ENCODE results near the gene BECN2.
"Not testable (repeated sequence)": the region's sequence is repeated elsewhere in the genome, so short reads cannot be mapped to it uniquely, and the experiment has no call there.

The BECN2 gene

DNA sequence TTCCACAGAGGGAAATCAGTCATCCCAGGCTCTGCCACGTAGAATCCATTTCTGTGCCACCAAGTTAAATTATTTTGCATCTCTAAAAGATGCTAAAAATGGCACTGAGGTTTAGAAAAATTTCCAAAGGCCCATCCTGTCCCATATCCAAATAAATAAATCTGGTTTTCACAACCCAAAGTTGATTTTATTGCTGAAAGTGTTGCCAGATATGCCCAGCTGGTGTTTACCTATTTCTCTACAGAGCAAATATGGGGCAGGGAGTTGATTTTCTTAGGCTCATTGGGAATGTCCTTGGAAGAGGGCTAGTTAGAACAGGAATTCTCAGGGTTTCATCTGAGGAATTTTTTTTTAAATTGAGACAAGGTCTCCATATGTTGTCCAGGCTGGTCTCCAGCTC lies 22.4 kb downstream of the BECN2 start:
- DNase-seq (ENCODE audit: low spot score), result no peak

DNA sequence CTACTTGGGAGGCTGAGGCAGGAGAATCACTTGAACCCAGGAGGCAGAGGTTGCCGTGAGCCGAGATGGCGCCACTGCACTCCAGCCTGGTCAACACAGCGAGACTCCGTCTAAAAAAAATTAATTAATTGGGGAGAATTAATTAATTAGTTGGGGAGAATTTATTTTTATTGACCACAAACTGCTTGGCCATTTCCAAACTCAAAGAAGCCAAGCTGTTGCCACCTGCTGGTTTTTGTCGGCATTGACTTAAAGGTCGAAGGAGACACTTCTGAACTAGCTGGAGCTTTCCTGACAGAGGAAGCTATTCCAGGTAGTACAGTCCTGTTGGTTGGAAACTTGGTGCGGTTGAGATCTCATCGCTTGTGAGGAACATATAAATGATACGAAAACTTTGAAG lies 28.2 kb downstream of the BECN2 start:
- DNase-seq (ENCODE audit: low spot score), result peak; percentile 61

DNA sequence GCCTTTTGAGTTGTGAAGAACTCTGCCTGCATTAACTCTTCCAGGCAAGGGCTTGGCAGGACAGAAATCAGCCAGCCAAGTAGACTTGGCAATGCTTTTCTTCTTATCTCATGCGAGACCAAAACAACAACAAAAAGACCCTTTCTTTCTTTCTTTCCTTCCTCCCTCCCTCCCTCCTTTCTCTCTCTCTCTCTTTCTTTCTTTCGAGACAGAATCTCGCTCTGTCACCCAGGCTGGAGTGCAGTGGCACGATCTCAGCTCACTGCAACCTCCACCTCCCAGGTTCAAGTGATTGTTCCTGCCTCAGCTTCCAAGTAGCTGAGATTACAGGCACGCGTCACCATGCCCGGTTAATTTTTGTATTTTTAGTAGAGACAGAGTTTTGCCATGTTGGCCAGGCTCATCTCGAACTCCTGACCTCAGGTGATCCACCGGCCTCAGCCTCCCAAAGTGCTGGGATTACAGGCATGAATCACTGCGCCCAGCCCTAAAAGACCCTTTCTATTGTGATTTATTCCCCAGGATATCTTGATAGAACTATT lies 30.9 kb downstream of the BECN2 start:
- DNase-seq (ENCODE audit: low spot score), result not testable (repeated sequence)

DNA sequence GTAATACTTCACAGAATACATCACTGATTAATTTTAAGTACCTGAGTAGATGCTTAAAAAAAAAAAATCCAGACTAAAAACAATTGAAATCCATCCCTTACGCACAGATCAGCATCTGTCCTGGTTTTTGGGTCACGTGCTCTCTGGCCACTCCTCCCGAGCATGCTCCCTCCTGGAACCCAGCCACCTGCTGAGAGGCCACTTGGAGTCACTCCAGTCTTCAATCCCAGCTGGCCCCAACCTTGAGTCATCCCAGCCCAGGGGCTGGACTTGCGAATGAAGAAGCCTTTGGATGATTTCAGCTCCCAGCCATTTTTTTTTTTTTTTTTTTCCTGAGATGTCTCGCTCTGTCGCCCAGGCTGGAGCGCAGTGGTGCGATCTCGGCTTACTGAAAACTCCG lies 32.5 kb downstream of the BECN2 start:
- no peak for DNase-seq (ENCODE audit: low spot score)

DNA sequence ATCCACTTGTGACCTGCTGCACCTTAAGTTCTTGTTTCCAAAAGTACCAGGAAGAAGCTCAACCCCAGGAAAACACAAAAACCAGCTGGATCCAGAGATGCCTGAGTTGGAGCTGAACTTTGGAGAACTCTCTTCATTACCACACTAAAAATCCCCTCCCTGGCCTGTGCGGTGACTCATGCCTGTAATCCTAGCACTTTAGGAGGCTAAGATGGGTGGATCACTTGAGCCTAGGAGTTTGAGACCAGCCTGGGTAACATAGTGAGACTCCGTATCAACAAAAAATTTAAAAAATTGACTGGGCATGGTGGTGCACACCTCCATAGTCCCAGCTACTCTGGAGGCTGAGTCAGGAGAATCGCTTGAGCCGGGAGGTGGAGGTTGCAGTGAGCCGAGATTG lies 35.2 kb downstream of the BECN2 start:
- no peak for DNase-seq (ENCODE audit: low spot score)

DNA sequence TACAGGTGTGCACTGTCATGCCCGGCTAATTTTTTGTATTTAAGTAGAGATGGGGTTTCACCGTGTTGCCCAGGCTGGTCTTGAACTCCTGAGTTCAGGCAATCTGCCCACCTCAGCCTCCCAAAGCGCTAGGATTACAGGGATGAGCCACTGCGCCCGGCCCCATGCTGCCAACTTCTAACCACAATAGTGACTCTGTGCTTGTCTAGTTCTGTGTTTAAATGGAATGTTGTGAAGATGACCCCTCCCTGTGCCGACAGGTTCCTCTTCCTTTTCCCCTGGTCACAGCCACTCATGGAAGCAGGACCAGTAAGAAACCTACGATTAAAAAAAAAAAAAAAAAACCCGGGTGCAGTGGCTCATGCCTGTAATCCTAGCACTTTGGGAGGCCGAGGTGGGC lies 36.6 kb downstream of the BECN2 start:
- no peak for DNase-seq (ENCODE audit: low spot score)

DNA sequence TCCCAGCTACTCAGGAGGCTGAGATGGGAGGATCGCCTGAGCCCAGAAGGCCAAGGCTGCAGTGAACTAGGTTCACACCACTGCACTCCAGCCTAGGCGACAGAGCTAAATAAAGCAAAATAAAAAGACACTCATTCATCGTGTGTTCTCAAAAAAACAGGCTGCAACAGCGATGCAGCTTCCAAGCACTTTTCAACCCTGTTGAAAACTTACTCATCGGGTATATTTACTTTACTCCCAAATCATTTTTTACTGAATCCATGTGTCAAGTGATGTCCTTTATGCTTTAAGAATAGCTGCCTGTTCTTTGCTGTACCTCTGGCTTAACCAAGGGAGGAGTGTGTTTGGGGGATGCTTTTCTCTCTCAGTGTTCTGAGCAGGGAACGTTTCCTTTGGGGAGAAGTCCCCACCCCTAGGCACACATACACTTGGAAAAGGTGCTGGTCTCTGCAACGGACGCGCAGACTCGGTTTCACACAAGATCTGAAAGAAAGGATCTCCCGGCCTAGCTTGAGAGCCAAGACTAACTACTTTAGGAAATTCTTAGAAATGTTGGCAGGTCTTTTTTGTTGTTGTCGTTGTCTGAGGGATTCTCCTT lies 39.9 kb downstream of the BECN2 start:
- DNase-seq (ENCODE audit: low spot score), result no peak

DNA sequence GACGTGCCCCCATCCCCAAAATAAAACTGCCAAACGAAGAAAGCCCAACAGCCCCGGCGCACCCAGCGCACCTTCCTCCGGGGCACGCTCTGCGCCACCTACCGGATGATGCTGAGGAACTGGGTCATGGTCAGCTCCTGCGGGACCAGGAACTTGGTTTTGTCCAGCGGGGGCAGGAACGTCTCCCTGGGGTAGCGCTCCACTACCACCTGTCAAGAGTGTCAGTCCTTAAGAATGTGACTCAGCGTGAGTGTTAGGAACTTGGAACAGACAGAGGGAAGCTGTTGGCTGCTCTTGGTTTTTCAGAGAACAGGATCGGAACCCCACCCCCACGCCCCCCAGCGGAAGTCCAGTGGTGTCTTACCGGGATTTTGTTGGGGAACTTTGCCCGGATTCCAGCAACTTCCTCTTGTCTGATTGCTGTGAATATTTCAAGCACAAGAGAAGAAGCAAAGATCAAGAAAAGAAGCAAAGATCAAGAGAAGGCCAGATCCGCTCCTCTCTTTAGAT lies 40.9 kb downstream of the BECN2 start:
- peak; percentile 28 for DNase-seq (ENCODE audit: low spot score)

DNA sequence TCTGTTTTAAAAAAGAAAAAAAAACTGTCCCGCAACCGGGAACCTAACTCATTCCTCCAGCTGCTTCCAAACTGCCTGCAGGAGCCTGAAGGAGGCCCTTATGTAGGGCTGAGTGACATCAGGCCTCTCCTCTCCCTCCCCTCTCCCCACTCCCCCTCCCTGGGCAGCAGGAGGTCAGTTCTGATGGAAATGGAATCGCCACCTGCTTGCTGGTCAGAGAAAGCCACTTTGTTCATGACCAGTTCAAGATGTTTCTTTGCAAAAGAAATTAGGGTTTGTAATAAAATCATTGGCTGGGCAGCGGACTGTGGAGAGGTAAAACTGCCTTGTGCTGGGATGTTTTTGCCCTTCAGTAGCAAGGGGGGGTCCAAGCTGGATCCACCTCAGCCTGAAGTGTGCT lies 41.5 kb downstream of the BECN2 start, which contains the start of gene MAP1LC3C:
Gene MAP1LC3C, minus strand, starts transcription at position 73 of the 400 bp plus-strand sequence. CDS start 90 bp downstream, outside the sequence.
- DNase-seq (ENCODE audit: low spot score), result no peak

DNA sequence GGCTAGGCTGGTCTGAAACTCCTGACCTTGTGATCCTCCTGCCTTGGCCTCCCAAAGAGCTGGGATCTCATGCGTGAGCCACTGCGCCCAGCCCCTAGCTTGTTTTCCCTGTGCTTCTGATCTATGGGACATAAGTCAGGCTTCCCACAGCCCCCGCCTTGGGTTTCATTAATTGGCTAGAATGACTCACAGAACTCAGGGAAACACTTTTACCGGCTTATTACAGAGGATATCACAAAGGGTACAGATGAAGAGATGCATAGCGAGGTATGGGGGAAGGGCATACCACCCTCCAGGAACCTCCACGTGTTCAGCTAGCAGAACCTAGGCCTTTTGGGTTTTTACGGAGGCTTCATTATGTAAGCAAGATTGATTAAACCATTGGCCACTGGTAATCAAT lies 42.9 kb downstream of the BECN2 start:
- no peak for DNase-seq (ENCODE audit: low spot score)

DNA sequence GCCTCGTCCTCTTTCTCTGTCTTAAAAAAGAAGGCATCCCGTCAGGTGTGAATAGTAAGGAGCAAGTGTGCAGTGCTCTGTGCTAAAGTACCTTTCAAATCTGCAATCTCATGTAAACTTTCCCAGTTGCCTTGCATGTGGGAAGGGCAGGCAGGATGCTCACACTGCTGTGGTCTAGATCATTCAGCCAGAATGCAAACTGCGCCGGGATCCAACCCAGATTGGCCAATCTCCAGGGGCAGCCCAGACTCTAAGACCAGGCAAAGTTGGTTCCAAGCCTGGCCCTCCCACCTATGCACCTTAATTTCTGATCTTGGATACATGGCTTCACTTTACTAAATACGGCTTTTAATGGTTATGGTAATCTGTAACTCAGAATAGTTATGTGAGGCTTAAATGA lies 44.5 kb downstream of the BECN2 start:
- DNase-seq (ENCODE audit: low spot score), result no peak

DNA sequence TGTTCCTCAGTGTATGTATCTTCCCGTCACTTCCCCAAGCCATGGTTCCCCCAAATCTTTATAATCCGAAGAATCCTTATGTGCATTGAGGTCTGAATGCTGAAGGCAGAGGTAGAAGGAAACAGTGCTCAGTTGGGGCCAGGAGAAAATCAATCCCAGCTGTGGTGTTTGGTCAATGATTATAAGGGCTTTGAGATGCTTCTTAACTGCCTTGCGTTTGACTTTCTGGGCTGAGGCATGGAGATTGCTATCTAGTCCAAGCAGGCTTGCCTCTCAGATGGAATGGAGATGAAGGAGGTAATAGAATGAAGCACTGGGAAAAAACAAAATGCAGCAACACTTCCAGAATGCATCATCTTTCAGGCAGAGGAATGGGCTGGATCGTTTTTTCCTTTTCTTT lies 44.9 kb downstream of the BECN2 start:
- DNase-seq (ENCODE audit: low spot score), result no peak

DNA sequence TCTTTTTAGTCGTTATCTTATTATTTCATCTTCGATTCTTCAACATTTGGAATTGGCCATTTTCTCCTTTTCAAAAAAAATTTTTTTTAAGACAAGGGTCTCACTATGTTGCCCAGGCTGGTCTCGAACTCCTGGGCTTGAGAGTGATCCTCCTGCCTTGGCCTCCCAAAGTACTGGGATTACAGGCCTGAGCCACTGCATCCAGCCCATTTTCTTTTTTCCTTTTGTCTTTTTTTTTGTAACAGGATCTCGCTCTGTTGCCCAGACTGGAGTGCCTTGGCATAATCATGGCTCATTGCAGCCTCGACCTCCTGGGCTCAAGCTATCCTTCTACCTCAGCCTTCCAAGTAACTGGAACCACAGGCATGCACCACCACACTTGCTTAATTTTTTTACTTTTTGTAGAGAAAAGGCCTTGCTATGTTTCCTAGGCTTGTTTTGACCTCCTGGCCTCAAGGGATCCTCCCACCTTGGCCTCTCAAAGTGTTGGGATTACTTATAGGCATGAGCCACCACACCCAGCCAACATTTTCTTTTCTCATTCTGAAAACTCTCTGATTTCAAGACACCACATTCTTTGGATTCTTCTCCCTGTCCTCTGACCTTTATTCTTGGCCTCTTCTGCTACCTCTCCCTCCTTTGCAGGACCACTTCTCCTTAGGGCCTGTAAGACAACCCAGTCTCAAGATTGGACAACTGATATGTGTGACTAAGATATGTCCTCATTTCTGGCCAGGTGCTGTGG lies 47.4 kb downstream of the BECN2 start:
- DNase-seq (ENCODE audit: low spot score), result no peak

DNA sequence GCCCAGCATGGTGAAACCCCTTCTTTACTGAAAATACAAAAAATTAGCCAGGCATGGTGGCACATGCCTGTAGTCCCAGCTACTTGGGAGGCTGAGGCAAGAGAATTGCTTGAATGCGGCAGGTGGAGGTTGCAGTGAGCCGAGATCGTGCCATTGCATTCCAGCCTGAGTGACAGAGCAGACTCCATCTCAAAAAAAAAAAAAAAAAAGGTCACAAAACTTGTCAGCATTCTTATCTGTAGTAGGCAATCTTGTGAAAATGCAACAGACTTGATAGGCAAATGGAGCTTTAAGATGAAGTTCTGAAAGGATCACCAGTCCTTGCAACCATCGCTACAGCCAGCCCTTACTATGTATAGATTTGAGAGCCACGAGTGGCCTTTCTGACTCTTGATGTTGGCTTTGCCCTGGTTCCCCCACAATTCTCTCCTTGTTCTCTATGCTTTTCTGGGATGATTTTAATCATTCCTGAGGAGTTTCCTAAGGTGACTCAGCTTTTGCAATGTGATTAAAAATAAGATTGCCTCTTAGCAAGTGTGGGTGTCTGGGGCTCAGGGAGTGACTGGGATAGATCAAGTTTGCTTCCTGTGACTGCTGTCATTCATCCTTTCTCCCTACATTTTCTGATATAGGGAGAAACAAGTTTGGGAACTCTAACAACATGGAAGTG lies 48.4 kb downstream of the BECN2 start:
- DNase-seq (ENCODE audit: low spot score), result no peak

DNA sequence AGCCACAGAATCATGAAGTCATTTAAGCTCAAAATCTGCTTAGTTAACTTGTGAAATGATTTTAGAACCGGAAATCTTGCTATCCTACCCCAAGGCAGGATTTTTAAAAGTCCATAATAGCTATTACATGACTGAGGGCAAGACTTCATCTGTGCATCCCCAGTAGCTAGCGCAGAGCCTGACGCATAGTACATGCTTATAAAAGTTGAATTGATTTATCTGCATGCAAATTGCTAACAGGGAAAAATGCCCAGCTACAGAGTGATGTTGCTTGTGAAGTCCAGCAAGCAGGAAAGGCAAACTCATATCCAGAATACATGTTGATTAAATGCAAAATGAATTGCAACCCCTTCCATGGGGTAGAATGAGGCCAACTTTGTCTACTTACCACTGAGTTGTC lies 49.4 kb downstream of the BECN2 start:
- DNase-seq (ENCODE audit: low spot score), result no peak

All from HuH-7 (cell line).